K562 (cell line): ENCODE data around the gene SKAP1. TPM values are rescaled to one million over a fixed set of nuclear protein-coding genes. Genes with fewer than 3 reads are reported as not detected.
A peak's percentile ranks its signal among the peaks of the same experiment; 100 is the strongest.

Experiments used
- ATAC-seq: fragments of 200-7000 bp; cut with Tn5 transposase; 3 replicates; pipeline ENCODE4 v1.9.1; 2020; ENCODE audit warnings: moderate library complexity
- BruUV-seq: library from RNA; stranded (reverse); fragments of 400-500 nt; replicated peaks from 2 replicates; lab custom pipeline; 2021; lab: Mats Ljungman, UMichigan
- CTCF ChIA-PET: fragments of 300-600 bp; formaldehyde crosslinking; extraction: SDS; loops from one replicate; lab custom pipeline; 2021; ENCODE audit warnings: low intra/inter-chr PET ratio; lab: Yijun Ruan, JAX
- POLR2A ChIA-PET: fragments of 300-600, 350-650 bp; sonication (Branson Sonifier 250); formaldehyde crosslinking; extraction: SDS; loops from one replicate; lab custom pipeline; 2021; ENCODE audit warnings: antibody characterized with exemption, inconsistent platforms; lab: Yijun Ruan, JAX
- DNase-seq, 4 experiments: peaks; one replicate each; pipeline versions ENCODE4 v3.0.0 to v3.0.0-alpha.2; 2011 to 2018; ENCODE audit warnings: low spot score in 3 of 4, mixed read lengths in 3 of 4; ENCODE audit errors: extremely low read depth in 1 of 4
- FAIRE-seq: peaks from 2 replicates; lab custom pipeline; 2011; peaks lifted over from hg19 to GRCh38; lab: Jason Lieb, UNC
- H2AFZ ChIP-seq: 2 replicates; pipeline ENCODE4 v1.6.0; 2011; ENCODE audit warnings: low read depth, low read length, control low read depth, inconsistent platforms
- H3K27ac ChIP-seq: fragments of 200-600 bp; 3 replicates; pipeline ENCODE4 v1.8.0; 2011; ENCODE audit warnings: low read depth, mild to moderate bottlenecking, control low read depth, inconsistent platforms, low read length, moderate library complexity, mixed read lengths; ENCODE audit errors: extremely low read depth
- H3K27me3 ChIP-seq, 2 experiments: fragments of 300-600 bp in 1 of 2; 2 replicates in 1 of 2; 3 replicates in 1 of 2; pipeline versions ENCODE4 v1.6.0 to v1.8.0; 2011; ENCODE audit warnings: inconsistent platforms in 2 of 2, low read length in 2 of 2, mild to moderate bottlenecking in 1 of 2, mixed read lengths in 1 of 2, moderate library complexity in 1 of 2; ENCODE audit not compliant: control insufficient read depth in 2 of 2, insufficient read depth in 2 of 2
- H3K36me3 ChIP-seq: fragments of 300-600 bp; 3 replicates; pipeline ENCODE4 v1.8.0; 2011; ENCODE audit warnings: mild to moderate bottlenecking, low read length, inconsistent platforms; ENCODE audit not compliant: control insufficient read depth, insufficient read depth
- H3K4me1 ChIP-seq, 2 experiments: fragments of 200-600 bp in 1 of 2; replicated peaks in 1 of 2; 2 replicates in 1 of 2; 3 replicates in 1 of 2; pipeline versions ENCODE4 v1.5.1 to v1.8.0; 2011; ENCODE audit warnings: inconsistent platforms in 2 of 2, low read length in 2 of 2, mild to moderate bottlenecking in 1 of 2, mixed read lengths in 1 of 2, moderate library complexity in 1 of 2; ENCODE audit not compliant: control insufficient read depth in 2 of 2, insufficient read depth in 2 of 2
- H3K4me2 ChIP-seq: 2 replicates; pipeline ENCODE4 v1.6.1; 2011; ENCODE audit warnings: low read length, control low read depth, inconsistent platforms, mixed read lengths; ENCODE audit not compliant: insufficient read depth
- H3K4me3 ChIP-seq: fragments of 200-600 bp; sonication (generic), shearing (Covaris generic); 2 replicates; pipeline ENCODE4 v1.5.1; 2016; ENCODE audit warnings: control low read depth, inconsistent platforms
- H3K79me2 ChIP-seq: fragments of 200-600 bp; 3 replicates; pipeline ENCODE4 v1.8.0; 2011; ENCODE audit warnings: low read length, inconsistent platforms; ENCODE audit not compliant: control insufficient read depth, insufficient read depth
- H3K9ac ChIP-seq, 2 experiments: 2 replicates each; pipeline versions ENCODE4 v1.6.0 to v1.6.1; 2011; ENCODE audit warnings: low read depth in 2 of 2, low read length in 2 of 2, control low read depth in 1 of 2, inconsistent platforms in 1 of 2, mild to moderate bottlenecking in 1 of 2, mixed read lengths in 1 of 2; ENCODE audit not compliant: insufficient read depth in 1 of 2
- H3K9me1 ChIP-seq: one replicate; pipeline ENCODE4 v1.6.0; 2011; ENCODE audit warnings: inconsistent platforms, mild to moderate bottlenecking, low read length, moderate library complexity; ENCODE audit not compliant: control insufficient read depth, insufficient read depth
- H3K9me3 ChIP-seq: replicated peaks from 2 replicates; pipeline ENCODE4 v1.5.1; 2011; ENCODE audit warnings: low read depth, low read length, inconsistent platforms; ENCODE audit not compliant: control insufficient read depth, insufficient read depth
- H4K20me1 ChIP-seq: replicated peaks from 2 replicates; pipeline ENCODE4 v1.6.1; 2011; ENCODE audit warnings: low read length, inconsistent platforms, mixed read lengths; ENCODE audit not compliant: control insufficient read depth, insufficient read depth
- BRF1 ChIP-seq: IDR thresholded peaks from 3 replicates; pipeline ENCODE4 v1.6.1; 2011; ENCODE audit warnings: borderline replicate concordance, mild to moderate bottlenecking; ENCODE audit not compliant: insufficient read length; ENCODE audit errors: extremely low read depth
- DMBX1 ChIP-seq: fragments of 250-450 bp; sonication (Bioruptor Pico); IDR thresholded peaks from 2 replicates; pipeline ENCODE4 v1.8.0; 2022; ENCODE audit warnings: inconsistent platforms, mild to moderate bottlenecking, moderate library complexity, borderline replicate concordance
- FOXM1 ChIP-seq, 2 experiments: fragments of 450-650 bp in 1 of 2; sonication (generic) in 1 of 2; formaldehyde crosslinking in 1 of 2; IDR thresholded peaks; 2 replicates each; pipeline versions ENCODE4 v1.6.1 to v1.9.0; 2017 to 2022; ENCODE audit warnings: low read depth in 2 of 2, mild to moderate bottlenecking in 2 of 2, missing genetic modification reagents in 1 of 2, moderate library complexity in 1 of 2
- HCFC1 ChIP-seq: IDR thresholded peaks from 2 replicates; pipeline ENCODE4 v1.6.1; 2012; ENCODE audit warnings: low read depth, low read length, improper control_type of control experiment
- MEIS2 ChIP-seq: fragments of 450-650 bp; IDR thresholded peaks from 2 replicates; pipeline ENCODE4 v1.6.1; 2014; ENCODE audit warnings: mild to moderate bottlenecking; ENCODE audit not compliant: partially characterized antibody
- NR2C1 ChIP-seq, 2 experiments: fragments of 450-650 bp; IDR thresholded peaks; 2 replicates each; pipeline ENCODE4 v1.6.1; 2017; ENCODE audit warnings: mild to moderate bottlenecking in 2 of 2, antibody characterized with exemption in 1 of 2, inconsistent platforms in 1 of 2, missing compliant biosample characterization in 1 of 2, missing genetic modification characterization in 1 of 2
- OTX1 ChIP-seq: fragments of 450-650 bp; formaldehyde crosslinking; IDR thresholded peaks from 2 replicates; pipeline ENCODE4 v1.4.0; 2022; ENCODE audit warnings: mild to moderate bottlenecking
- ZNF274 ChIP-seq: IDR thresholded peaks from 2 replicates; pipeline ENCODE4 v1.6.1; 2011; ENCODE audit warnings: low read depth, mild to moderate bottlenecking, low read length, moderate library complexity, borderline replicate concordance
- WGBS: fragments of 100-300 bp; shearing (Covaris generic); methylation state at CpG from one replicate; pipeline ENCODE4 v1.1.6; 2016; ENCODE audit warnings: low coverage, mixed read lengths; ENCODE audit not compliant: insufficient coverage; ENCODE audit errors: missing lambda C conversion rate; 5-methylcytosine and 5-hydroxymethylcytosine counted together
- in situ Hi-C: fragments of 300-500 bp; cut with MboI; formaldehyde crosslinking; loops from 4 replicates; pipeline ENCODE4 v1.15.0; 2018; ENCODE audit warnings: inconsistent platforms, mixed read lengths
- intact Hi-C: fragments of 100-400 bp; cut with micrococcal nuclease; formaldehyde crosslinking; loops from 2 replicates; pipeline ENCODE4 v1.14.2; 2022
- polyA plus RNA-seq, 8 experiments: library from polyadenylated mRNA; depleted of rRNA in 4 of 8; stranded (reverse) in 5 of 8; unstranded in 3 of 8; fragments of >200 nt; fragmentation: Nextera tagmentation in 2 of 8; fragmentation: Illumina TruSeq in 1 of 8; extraction: Ambion mirVana in 2 of 8; extraction: Trizol in 1 of 8; gene quantifications; 2 replicates each; pipeline versions ENCODE4 v1.2.1 to v1.2.3, GENCODE V29; 2011 to 2014; ENCODE audit warnings: inconsistent platforms in 1 of 8, missing spikeins in 1 of 8
- total RNA-seq, 7 experiments: library from RNA; depleted of rRNA in 6 of 7; stranded (reverse); fragments of >200 nt in 6 of 7; fragmentation: Illumina TruSeq in 2 of 7; extraction: Trizol in 2 of 7; gene quantifications; 2 replicates each; pipeline versions ENCODE4 v1.2.1 to v1.2.3, GENCODE V29; 2011 to 2021; ENCODE audit warnings: low replicate concordance in 1 of 7
- TF ChIP-seq, protein P1 (sequence below): fragments of 450-650 bp; IDR thresholded peaks from 2 replicates; pipeline ENCODE4 v1.6.1; 2016
- TF ChIP-seq, protein P2 (sequence below), 2 experiments: IDR thresholded peaks in 1 of 2; conservative IDR thresholded peaks in 1 of 2; 2 replicates each; pipeline ENCODE4 v1.6.1; 2016; ENCODE audit warnings: low read depth in 2 of 2, mild to moderate bottlenecking in 1 of 2, missing compliant biosample characterization in 1 of 2, missing genetic modification characterization in 1 of 2, moderate library complexity in 1 of 2

SKAP1 gene
- total and polyA plus RNA-seq, 9 of the 15 experiments (the other 6 are each of a cell fraction or from before 2014, with no cell fraction given) = 0.06 to 0.80 (median 0.10) TPM; not detected in 4

DNA sequence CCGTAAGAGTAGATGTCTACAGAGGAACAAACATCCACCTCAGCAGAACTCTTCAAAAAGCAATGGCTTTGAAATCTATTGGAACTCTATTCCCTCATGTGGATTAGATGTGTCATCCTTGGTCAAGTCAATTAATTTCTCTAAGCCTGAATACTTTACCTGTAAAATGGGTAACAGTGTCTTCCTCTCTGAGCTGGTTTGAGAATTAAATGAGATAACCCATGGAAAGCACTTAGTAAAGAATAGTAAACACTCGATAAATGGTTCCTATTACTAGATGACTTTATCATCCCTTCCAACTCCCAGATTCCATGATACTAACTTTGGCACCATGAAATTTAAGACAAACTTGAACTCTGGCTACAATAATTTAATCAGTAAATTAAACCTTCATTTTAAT, 89.1 kb downstream of the SKAP1 start:
- no peaks in the 10 kb centered on the region for H3K36me3 ChIP-seq
- intact Hi-C loops (no loop called here), in situ Hi-C loops (no loop called here)
- ATAC-seq (no peak), FAIRE-seq (no peak), DNase-seq (no peak)
- TF ChIP-seq BRF1 (no peak), ZNF274 (no peak), DMBX1 (CRISPR knock-in tag) (no peak), NR2C1 (IDR thresholded peaks at IDR 0.05) (no peak), NR2C1 (tag; IDR thresholded peaks at IDR 0.05) (no peak), OTX1 (CRISPR knock-in tag) (no peak)
- no peaks in the 10 kb centered on the region for H3K79me2 ChIP-seq
- H2AFZ ChIP-seq = no peak overlapping the region
- H3K4me3 ChIP-seq = no peak overlapping the region
- no peaks in the 10 kb centered on the region for H3K9me1 ChIP-seq
- no peaks in the 10 kb centered on the region for H3K27me3 ChIP-seq
- no TSS peak for BruUV-seq
- no peak overlapping the region for H3K4me2 ChIP-seq
- no peaks in the 10 kb centered on the region for H3K4me1 ChIP-seq
- ChIA-PET CTCF (no interaction called here), POLR2A (interaction anchor here (0.8 kb wide), 1 partner anchor 285 kb away, joined by 4 read pairs; the partner anchor contains the start of gene HOXB9)
- no peaks in the 10 kb centered on the region for H3K9me3 ChIP-seq
- no peak overlapping the region for H3K9ac ChIP-seq
- WGBS = 78% methylated on average over 2 of the region's 2 CpGs
- no peak overlapping the region for H3K27ac ChIP-seq
- no peaks in the 10 kb centered on the region for H4K20me1 ChIP-seq

DNA sequence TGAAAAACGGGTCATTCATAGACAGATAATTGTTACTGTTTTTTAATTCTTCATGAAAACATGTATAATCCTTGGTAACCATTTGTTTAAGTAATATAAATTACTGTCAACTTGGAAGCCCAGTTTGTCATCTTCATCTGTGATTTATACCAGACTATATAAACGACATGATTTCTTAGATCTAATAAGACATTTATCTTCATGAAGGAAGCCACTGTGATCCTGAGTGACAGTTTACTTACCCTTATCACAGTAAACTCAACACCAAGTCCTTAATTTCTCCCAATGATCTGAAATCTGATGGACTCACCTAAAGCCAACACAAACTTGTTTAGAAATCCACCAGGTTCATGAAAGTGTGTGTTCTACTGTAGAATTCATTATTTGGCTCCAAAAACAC, 91.3 kb downstream of the SKAP1 start:
- ChIA-PET CTCF (no interaction called here), POLR2A (no interaction called here)
- Histone ChIP-seq H3K4me3 (no peak overlapping the region), H4K20me1 (no peaks in the 10 kb centered on the region), H3K79me2 (no peaks in the 10 kb centered on the region), H3K36me3 (no peaks in the 10 kb centered on the region), H3K9ac (no peak overlapping the region), H3K9me3 (no peaks in the 10 kb centered on the region), H3K27me3 (no peaks in the 10 kb centered on the region), H3K27ac (no peak overlapping the region), H3K4me2 (no peak overlapping the region), H2AFZ (no peak overlapping the region), H3K9me1 (no peaks in the 10 kb centered on the region), H3K4me1 (no peaks in the 10 kb centered on the region)
- ATAC-seq = no peak
- BruUV-seq = no TSS peak
- no peak for FAIRE-seq
- in situ Hi-C loops (loop anchor here (5.0 kb wide), 1 partner anchor 254 kb away; the partner anchor contains the start of genes HOXB3 and HOXB5), intact Hi-C loops (loop anchor here (5.0 kb wide), 1 partner anchor 186 kb away; no protein-coding TSS in a partner anchor)
- 7% methylated on average over 2 of the region's 2 CpGs for WGBS
- no peak for DNase-seq
- TF ChIP-seq HCFC1 = no peak
- TF ChIP-seq, protein P1, sequence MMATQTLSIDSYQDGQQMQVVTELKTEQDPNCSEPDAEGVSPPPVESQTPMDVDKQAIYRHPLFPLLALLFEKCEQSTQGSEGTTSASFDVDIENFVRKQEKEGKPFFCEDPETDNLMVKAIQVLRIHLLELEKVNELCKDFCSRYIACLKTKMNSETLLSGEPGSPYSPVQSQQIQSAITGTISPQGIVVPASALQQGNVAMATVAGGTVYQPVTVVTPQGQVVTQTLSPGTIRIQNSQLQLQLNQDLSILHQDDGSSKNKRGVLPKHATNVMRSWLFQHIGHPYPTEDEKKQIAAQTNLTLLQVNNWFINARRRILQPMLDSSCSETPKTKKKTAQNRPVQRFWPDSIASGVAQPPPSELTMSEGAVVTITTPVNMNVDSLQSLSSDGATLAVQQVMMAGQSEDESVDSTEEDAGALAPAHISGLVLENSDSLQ = peak; percentile 58
- peak; percentile 64 for TF ChIP-seq MEIS2
- TF ChIP-seq FOXM1 (IDR thresholded peaks at IDR 0.05; ENCODE audit: low read depth) = no peak
- no peak for TF ChIP-seq FOXM1 (CRISPR knock-in tag; IDR thresholded peaks at IDR 0.05; ENCODE audit: low read depth)
- TF ChIP-seq, protein P2, sequence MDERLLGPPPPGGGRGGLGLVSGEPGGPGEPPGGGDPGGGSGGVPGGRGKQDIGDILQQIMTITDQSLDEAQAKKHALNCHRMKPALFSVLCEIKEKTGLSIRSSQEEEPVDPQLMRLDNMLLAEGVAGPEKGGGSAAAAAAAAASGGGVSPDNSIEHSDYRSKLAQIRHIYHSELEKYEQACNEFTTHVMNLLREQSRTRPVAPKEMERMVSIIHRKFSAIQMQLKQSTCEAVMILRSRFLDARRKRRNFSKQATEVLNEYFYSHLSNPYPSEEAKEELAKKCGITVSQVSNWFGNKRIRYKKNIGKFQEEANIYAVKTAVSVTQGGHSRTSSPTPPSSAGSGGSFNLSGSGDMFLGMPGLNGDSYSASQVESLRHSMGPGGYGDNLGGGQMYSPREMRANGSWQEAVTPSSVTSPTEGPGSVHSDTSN (CRISPR knock-in tag; IDR thresholded peaks at IDR 0.05; ENCODE audit: low read depth) = no peak
- TF ChIP-seq, protein P2 (tag; conservative IDR thresholded peaks at IDR 0.05; ENCODE audit: low read depth) = peak; percentile 69
